PFSK-1 (cell line): Measurements from ENCODE around the gene PRKN.

Source experiments
- FOXP2 ChIP-seq: optimal IDR thresholded peaks from 2 replicates; pipeline ENCODE3; 2011; ENCODE audit warnings: borderline replicate concordance, control low read depth, inconsistent platforms; ENCODE audit not compliant: insufficient read depth; ENCODE audit errors: extremely low read length, extremely low read depth
- POLR2AphosphoS5 ChIP-seq: IDR thresholded peaks from 2 replicates; pipeline ENCODE4 v1.6.1; 2012; ENCODE audit warnings: low read depth, mild to moderate bottlenecking, control low read depth, low read length, moderate library complexity
- SIN3A ChIP-seq: IDR thresholded peaks from 2 replicates; pipeline ENCODE4 v1.6.1; 2012; ENCODE audit warnings: mild to moderate bottlenecking, low read length, moderate library complexity, borderline replicate concordance; ENCODE audit not compliant: insufficient read depth
- TAF1 ChIP-seq: IDR thresholded peaks from 2 replicates; pipeline ENCODE4 v1.6.1; 2012; ENCODE audit warnings: low read length, control low read depth, borderline replicate concordance; ENCODE audit not compliant: insufficient read depth
- TF ChIP-seq, protein P1 (sequence below), 2 experiments: IDR thresholded peaks; 2 replicates each; pipeline versions ENCODE4 v1.6.1 to v1.8.0; 2011 to 2012; ENCODE audit warnings: low read depth in 2 of 2, low read length in 2 of 2, control low read depth in 1 of 2, inconsistent platforms in 1 of 2, mild to moderate bottlenecking in 1 of 2, moderate library complexity in 1 of 2; ENCODE audit not compliant: insufficient read depth in 1 of 2

The PRKN gene

DNA sequence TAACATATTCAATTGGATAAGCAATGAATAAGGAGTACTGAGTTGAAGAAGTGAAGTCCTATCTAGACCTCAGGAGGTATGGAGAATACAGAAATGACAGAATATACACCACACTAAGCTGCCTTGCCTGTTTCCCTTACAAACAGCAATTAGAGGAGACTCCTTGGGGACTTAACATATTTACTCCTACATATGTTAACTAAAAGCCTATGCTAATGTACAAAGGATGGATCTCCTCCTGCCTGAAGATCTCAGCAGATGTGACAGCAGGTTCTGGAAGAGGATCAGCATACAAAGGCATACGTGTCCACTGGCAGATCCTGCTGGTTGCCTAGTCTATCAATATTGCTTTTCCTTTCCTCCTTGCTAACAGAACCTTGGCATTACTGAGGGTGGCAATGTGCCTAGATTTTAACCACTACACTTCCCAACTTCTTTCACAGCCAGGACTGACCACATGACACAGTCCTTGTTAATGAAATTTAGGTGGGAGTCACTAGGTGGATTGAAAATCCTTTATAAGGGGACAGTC, 29.6 kb downstream of the PRKN start:
- no peak for TF ChIP-seq TAF1
- TF ChIP-seq POLR2AphosphoS5: no peak
- TF ChIP-seq FOXP2: no peak
- no peak for TF ChIP-seq SIN3A
- TF ChIP-seq, protein P1, sequence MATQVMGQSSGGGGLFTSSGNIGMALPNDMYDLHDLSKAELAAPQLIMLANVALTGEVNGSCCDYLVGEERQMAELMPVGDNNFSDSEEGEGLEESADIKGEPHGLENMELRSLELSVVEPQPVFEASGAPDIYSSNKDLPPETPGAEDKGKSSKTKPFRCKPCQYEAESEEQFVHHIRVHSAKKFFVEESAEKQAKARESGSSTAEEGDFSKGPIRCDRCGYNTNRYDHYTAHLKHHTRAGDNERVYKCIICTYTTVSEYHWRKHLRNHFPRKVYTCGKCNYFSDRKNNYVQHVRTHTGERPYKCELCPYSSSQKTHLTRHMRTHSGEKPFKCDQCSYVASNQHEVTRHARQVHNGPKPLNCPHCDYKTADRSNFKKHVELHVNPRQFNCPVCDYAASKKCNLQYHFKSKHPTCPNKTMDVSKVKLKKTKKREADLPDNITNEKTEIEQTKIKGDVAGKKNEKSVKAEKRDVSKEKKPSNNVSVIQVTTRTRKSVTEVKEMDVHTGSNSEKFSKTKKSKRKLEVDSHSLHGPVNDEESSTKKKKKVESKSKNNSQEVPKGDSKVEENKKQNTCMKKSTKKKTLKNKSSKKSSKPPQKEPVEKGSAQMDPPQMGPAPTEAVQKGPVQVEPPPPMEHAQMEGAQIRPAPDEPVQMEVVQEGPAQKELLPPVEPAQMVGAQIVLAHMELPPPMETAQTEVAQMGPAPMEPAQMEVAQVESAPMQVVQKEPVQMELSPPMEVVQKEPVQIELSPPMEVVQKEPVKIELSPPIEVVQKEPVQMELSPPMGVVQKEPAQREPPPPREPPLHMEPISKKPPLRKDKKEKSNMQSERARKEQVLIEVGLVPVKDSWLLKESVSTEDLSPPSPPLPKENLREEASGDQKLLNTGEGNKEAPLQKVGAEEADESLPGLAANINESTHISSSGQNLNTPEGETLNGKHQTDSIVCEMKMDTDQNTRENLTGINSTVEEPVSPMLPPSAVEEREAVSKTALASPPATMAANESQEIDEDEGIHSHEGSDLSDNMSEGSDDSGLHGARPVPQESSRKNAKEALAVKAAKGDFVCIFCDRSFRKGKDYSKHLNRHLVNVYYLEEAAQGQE (IDR thresholded peaks at IDR 0.05; ENCODE audit: insufficient read depth in 1 of 2, low read depth in 2 of 2, low read length in 2 of 2): no peak

DNA sequence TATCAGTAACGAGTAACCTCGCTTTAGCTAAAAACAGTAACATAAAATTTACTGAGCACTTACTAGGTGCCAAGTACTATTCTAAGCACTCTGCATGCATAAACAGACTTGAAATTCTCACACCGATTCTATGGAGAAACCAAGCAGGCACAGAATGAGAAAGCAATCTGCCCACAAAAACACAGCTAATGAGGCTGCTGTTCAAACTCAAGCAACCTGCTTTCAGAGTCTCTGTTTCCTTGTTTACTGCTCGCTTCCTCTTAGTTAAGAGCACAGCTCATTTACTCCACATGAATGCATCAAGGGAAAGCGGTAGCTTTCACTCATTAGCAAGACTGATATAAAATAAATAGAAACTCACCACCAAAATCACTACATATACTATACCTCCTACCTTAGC, 37.4 kb downstream of the PRKN start:
- TF ChIP-seq TAF1: no peak
- TF ChIP-seq FOXP2: no peak
- TF ChIP-seq SIN3A: no peak
- TF ChIP-seq, protein P1 (IDR thresholded peaks at IDR 0.05; ENCODE audit: insufficient read depth in 1 of 2, low read depth in 2 of 2, low read length in 2 of 2): no peak
- TF ChIP-seq POLR2AphosphoS5: no peak

GRCh38 chr6:162688751-162689345, 38.7 kb downstream of the PRKN start:
- TF ChIP-seq POLR2AphosphoS5 (no peak), TAF1 (no peak), SIN3A (no peak), FOXP2 (no peak)
- TF ChIP-seq, protein P1 (IDR thresholded peaks at IDR 0.05; ENCODE audit: insufficient read depth in 1 of 2, low read depth in 2 of 2, low read length in 2 of 2): no peak

DNA sequence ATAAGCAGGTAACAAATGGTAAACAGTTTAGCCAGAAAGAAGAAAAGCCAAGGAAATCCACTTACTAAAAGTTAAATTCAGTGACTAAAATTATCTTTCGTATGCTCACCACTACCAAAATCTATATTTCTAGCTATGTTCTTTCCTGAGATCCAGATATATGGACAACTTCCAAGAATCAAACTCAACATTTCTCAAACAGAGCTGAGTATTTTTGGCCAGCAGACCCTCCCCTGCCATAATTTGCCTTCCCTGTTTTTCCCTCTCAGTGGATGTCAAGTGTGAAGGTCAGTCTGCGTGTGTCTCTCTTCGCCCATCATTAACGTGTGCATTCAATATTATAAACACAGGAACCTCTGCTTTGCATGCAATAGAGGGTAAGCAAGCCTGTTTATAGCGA, 42.0 kb downstream of the PRKN start:
- TF ChIP-seq SIN3A (no peak), POLR2AphosphoS5 (no peak), TAF1 (no peak), FOXP2 (no peak)
- TF ChIP-seq, protein P1 (IDR thresholded peaks at IDR 0.05; ENCODE audit: insufficient read depth in 1 of 2, low read depth in 2 of 2, low read length in 2 of 2): no peak

- TF ChIP-seq FOXP2 (no peak), POLR2AphosphoS5 (no peak), SIN3A (no peak), TAF1 (no peak)
- TF ChIP-seq, protein P1 (IDR thresholded peaks at IDR 0.05; ENCODE audit: insufficient read depth in 1 of 2, low read depth in 2 of 2, low read length in 2 of 2): no peak
These were observed 42.6 kb downstream of the PRKN start for GRCh38 chr6:162684961-162685360.
